Activated naive CD4-positive, alpha-beta T cell treated with anti-CD3 and anti-CD28 coated beads, Interleukin-2, amount 50 U/mL, for 24 hours (primary cell): ENCODE measurements around the gene ZNF208.
"Not testable (repeated sequence)": the region's sequence is repeated elsewhere in the genome, so short reads cannot be mapped to it uniquely, and the experiment has no call there.

ENCODE experiments used
- H3K27ac Mint-ChIP-seq: one replicate; pipeline ENCODE4 v1.8.0; 2021; ENCODE audit warnings: mild to moderate bottlenecking, mixed read lengths
- H3K27me3 Mint-ChIP-seq: one replicate; pipeline ENCODE4 v1.8.0; 2021; ENCODE audit warnings: mixed read lengths
- H3K36me3 Mint-ChIP-seq: one replicate; pipeline ENCODE4 v1.8.0; 2021; ENCODE audit warnings: mixed read lengths
- H3K4me1 Mint-ChIP-seq: one replicate; pipeline ENCODE4 v1.8.0; 2021; ENCODE audit warnings: mixed read lengths
- H3K4me3 Mint-ChIP-seq: one replicate; pipeline ENCODE4 v1.8.0; 2021; ENCODE audit warnings: mild to moderate bottlenecking, mixed read lengths
- H3K9me3 Mint-ChIP-seq: one replicate; pipeline ENCODE4 v1.8.0; 2021; ENCODE audit warnings: mixed read lengths

ZNF208 gene

GRCh38 chr19:21907516-21907915 is 103.2 kb downstream of the ZNF208 start:
- no peaks in the 10 kb centered on the region for H3K27me3 Mint-ChIP-seq
- H3K4me3 Mint-ChIP-seq: no peak overlapping the region
- no peaks in the 10 kb centered on the region for H3K4me1 Mint-ChIP-seq
- H3K36me3 Mint-ChIP-seq: no peaks in the 10 kb centered on the region
- H3K27ac Mint-ChIP-seq: no peak overlapping the region
- peaks cover 22% of the 10 kb centered on the region for H3K9me3 Mint-ChIP-seq

GRCh38 chr19:21902571-21902970 is 108.2 kb downstream of the ZNF208 start:
- peaks cover 6% of the 10 kb centered on the region for H3K9me3 Mint-ChIP-seq
- no peaks in the 10 kb centered on the region for H3K36me3 Mint-ChIP-seq
- no peaks in the 10 kb centered on the region for H3K27me3 Mint-ChIP-seq
- H3K4me1 Mint-ChIP-seq: no peaks in the 10 kb centered on the region
- H3K27ac Mint-ChIP-seq: no peak overlapping the region
- H3K4me3 Mint-ChIP-seq: no peak overlapping the region

- Mint-ChIP-seq H3K36me3 (no peaks in the 10 kb centered on the region), H3K4me3 (no peak overlapping the region), H3K9me3 (peaks cover 10% of the 10 kb centered on the region), H3K27ac (no peak overlapping the region), H3K27me3 (no peaks in the 10 kb centered on the region), H3K4me1 (no peaks in the 10 kb centered on the region)
Measured at GRCh38 chr19:21901861-21902260, 108.9 kb downstream of the ZNF208 start.

GRCh38 chr19:21900401-21900800 is 110.3 kb downstream of the ZNF208 start:
- no peak overlapping the region for H3K27ac Mint-ChIP-seq
- H3K27me3 Mint-ChIP-seq: no peaks in the 10 kb centered on the region

GRCh38 chr19:21891086-21891485 is 119.7 kb downstream of the ZNF208 start:
- H3K27ac Mint-ChIP-seq: no peak overlapping the region
- peaks cover 4% of the 10 kb centered on the region for H3K4me1 Mint-ChIP-seq
- no peak overlapping the region for H3K4me3 Mint-ChIP-seq
- no peaks in the 10 kb centered on the region for H3K27me3 Mint-ChIP-seq
- no peaks in the 10 kb centered on the region for H3K9me3 Mint-ChIP-seq
- no peaks in the 10 kb centered on the region for H3K36me3 Mint-ChIP-seq

More at GRCh38 chr19:21900401-21900800, 110.3 kb downstream of the ZNF208 start:
- peaks cover 13% of the 10 kb centered on the region for H3K9me3 Mint-ChIP-seq
- no peaks in the 10 kb centered on the region for H3K4me1 Mint-ChIP-seq
- no peak overlapping the region for H3K4me3 Mint-ChIP-seq
- H3K36me3 Mint-ChIP-seq: no peaks in the 10 kb centered on the region

GRCh38 chr19:21890017-21890416 is 120.7 kb downstream of the ZNF208 start:
- not testable (repeated sequence) for H3K36me3 Mint-ChIP-seq, H3K4me1 Mint-ChIP-seq, H3K9me3 Mint-ChIP-seq, H3K27ac Mint-ChIP-seq, H3K27me3 Mint-ChIP-seq, H3K4me3 Mint-ChIP-seq

GRCh38 chr19:21885516-21885915 is 125.2 kb downstream of the ZNF208 start:
- not testable (repeated sequence) for H3K4me3 Mint-ChIP-seq, H3K27me3 Mint-ChIP-seq, H3K27ac Mint-ChIP-seq, H3K4me1 Mint-ChIP-seq, H3K36me3 Mint-ChIP-seq, H3K9me3 Mint-ChIP-seq

GRCh38 chr19:21884786-21885185 is 126.0 kb downstream of the ZNF208 start:
- not testable (repeated sequence) for H3K27me3 Mint-ChIP-seq, H3K4me3 Mint-ChIP-seq, H3K27ac Mint-ChIP-seq, H3K9me3 Mint-ChIP-seq, H3K4me1 Mint-ChIP-seq, H3K36me3 Mint-ChIP-seq

- no peaks in the 10 kb centered on the region for H3K9me3 Mint-ChIP-seq
Measured at GRCh38 chr19:21883516-21883915, 127.2 kb downstream of the ZNF208 start.

More at GRCh38 chr19:21883516-21883915, 127.2 kb downstream of the ZNF208 start:
- Mint-ChIP-seq H3K36me3 (no peaks in the 10 kb centered on the region), H3K27me3 (no peaks in the 10 kb centered on the region), H3K27ac (no peak overlapping the region), H3K4me3 (no peak overlapping the region), H3K4me1 (no peaks in the 10 kb centered on the region)
